ENCODE measurements around the gene FCGBP.

The FCGBP gene

GRCh38 chr19:39906820-39907611, 27.4 kb downstream of the FCGBP start:
- TF ChIP-seq USF1 (IDR thresholded peaks at IDR 0.05) (no peak), EGR1 (IDR thresholded peaks at IDR 0.05) (no peak), RAD21 (IDR thresholded peaks at IDR 0.05; ENCODE audit: low read depth) (no peak), CEBPB (IDR thresholded peaks at IDR 0.05) (no peak), YY1 (IDR thresholded peaks at IDR 0.05; ENCODE audit: low read depth) (no peak), EP300 (IDR thresholded peaks at IDR 0.05; ENCODE audit: borderline replicate concordance) (no peak), REST (IDR thresholded peaks at IDR 0.05; ENCODE audit: low read depth) (no peak), CREB1 (IDR thresholded peaks at IDR 0.05; ENCODE audit: low read depth) (no peak), TEAD4 (IDR thresholded peaks at IDR 0.05) (no peak)

GRCh38 chr19:39906283-39906682, 28.2 kb downstream of the FCGBP start:
- TF ChIP-seq TCF12 (IDR thresholded peaks at IDR 0.05; ENCODE audit: low read depth): no peak
- TF ChIP-seq USF1 (IDR thresholded peaks at IDR 0.05): no peak
- TF ChIP-seq RAD21 (IDR thresholded peaks at IDR 0.05; ENCODE audit: low read depth): no peak
- TF ChIP-seq ZBTB7A (IDR thresholded peaks at IDR 0.05; ENCODE audit: low read depth): no peak
- no peak for TF ChIP-seq CREB1 (IDR thresholded peaks at IDR 0.05; ENCODE audit: low read depth)
- TF ChIP-seq TAF1 (IDR thresholded peaks at IDR 0.05; ENCODE audit: low read depth): no peak
- TF ChIP-seq FOXM1 (IDR thresholded peaks at IDR 0.05; ENCODE audit: borderline replicate concordance, low read depth): no peak
- TF ChIP-seq EP300 (IDR thresholded peaks at IDR 0.05; ENCODE audit: borderline replicate concordance): no peak
- TF ChIP-seq MAX (IDR thresholded peaks at IDR 0.05): no peak
- TF ChIP-seq CEBPB (IDR thresholded peaks at IDR 0.05): no peak
- no peak for TF ChIP-seq TEAD4 (IDR thresholded peaks at IDR 0.05)
- TF ChIP-seq REST (IDR thresholded peaks at IDR 0.05; ENCODE audit: low read depth): no peak
- no peak for TF ChIP-seq NFIC (IDR thresholded peaks at IDR 0.05)
- TF ChIP-seq YY1 (IDR thresholded peaks at IDR 0.05; ENCODE audit: low read depth): no peak
- no peak for TF ChIP-seq EGR1 (IDR thresholded peaks at IDR 0.05)

- TF ChIP-seq NFIC (IDR thresholded peaks at IDR 0.05) (peak; percentile 74), RAD21 (IDR thresholded peaks at IDR 0.05; ENCODE audit: low read depth) (peak; percentile 54)
Measured at GRCh38 chr19:39897511-39898245, 36.8 kb downstream of the FCGBP start.

GRCh38 chr19:39891660-39892505, 42.6 kb downstream of the FCGBP start:
- TF ChIP-seq YY1 (IDR thresholded peaks at IDR 0.05; ENCODE audit: low read depth) (0 out of 2 replicates have a peak, but pooled peaks have one; percentile 15), MAX (IDR thresholded peaks at IDR 0.05) (peak; percentile 43), EGR1 (IDR thresholded peaks at IDR 0.05) (0 out of 2 replicates have a peak, but pooled peaks have one; percentile 9), NFIC (IDR thresholded peaks at IDR 0.05) (peak; percentile 82)

GRCh38 chr19:39890755-39891551, 43.5 kb downstream of the FCGBP start:
- TF ChIP-seq USF1 (IDR thresholded peaks at IDR 0.05) (no peak), CEBPB (IDR thresholded peaks at IDR 0.05) (no peak), NFIC (IDR thresholded peaks at IDR 0.05) (no peak), EGR1 (IDR thresholded peaks at IDR 0.05) (no peak)

All from Ishikawa (cell line).